ENCODE measurements around the gene CRHBP.
"Not testable (repeated sequence)": the region's sequence is repeated elsewhere in the genome, so short reads cannot be mapped to it uniquely, and the experiment has no call there.

CRHBP gene

DNA sequence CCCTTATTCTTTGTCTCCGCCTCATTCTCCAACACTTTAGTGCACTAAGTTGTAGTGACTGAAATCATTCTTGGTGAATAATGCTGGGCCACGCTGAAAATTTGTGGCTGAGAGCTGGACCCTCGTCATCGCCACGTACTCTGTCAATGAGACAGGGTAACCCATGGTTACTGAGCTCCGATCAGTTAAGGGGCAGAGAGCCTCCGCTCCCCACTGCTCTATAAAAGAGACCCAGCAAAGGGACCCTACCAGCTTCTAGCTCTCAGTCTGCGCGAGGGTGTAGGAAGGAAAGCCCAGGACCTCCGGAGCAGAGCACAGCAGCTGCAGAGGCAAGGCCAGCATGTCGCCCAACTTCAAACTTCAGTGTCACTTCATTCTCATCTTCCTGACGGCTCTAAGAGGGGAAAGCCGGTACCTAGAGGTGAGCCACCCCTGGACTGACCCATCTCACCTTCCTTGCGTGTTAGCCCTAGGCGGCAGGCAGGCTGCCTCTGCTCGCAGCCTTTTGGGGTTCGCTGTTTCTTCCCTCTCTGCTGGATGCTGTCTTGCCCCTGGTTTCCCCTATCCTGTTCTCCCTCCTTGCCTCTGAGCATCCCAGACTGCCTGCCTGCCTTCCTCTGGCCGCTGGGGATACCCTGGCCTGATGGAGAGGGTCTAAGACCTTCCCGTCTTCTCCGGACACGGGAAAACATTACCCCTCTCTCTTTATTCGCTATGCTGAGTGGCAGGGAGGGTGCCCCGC, at the start of gene CRHBP:
CRHBP (plus strand) TSS at position 251 of the 742 bp plus-strand sequence; CDS start at position 341, 90 bp downstream.
- peak; percentile 35 for DNase-seq

DNA sequence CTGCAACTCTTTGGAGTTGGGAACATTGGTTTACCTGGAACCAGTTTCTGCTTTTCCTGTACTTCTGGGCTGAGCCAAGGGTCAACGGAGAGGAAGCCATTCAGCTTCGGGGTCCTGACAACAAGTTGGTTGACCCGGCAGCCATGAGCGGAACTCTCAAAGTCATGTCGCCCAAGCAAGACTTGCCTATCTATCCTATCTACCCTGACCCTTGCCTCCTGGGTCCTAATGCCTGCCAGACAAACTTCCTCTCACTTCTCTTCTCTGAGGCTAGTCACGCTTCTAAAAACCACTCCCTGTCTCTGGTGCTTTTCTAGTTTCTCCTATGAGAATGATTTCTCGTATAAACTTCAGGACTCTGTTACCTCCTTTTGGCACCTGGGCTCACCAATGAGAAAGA, 44.7 kb upstream of the CRHBP start:
- DNase-seq, result no peak

DNA sequence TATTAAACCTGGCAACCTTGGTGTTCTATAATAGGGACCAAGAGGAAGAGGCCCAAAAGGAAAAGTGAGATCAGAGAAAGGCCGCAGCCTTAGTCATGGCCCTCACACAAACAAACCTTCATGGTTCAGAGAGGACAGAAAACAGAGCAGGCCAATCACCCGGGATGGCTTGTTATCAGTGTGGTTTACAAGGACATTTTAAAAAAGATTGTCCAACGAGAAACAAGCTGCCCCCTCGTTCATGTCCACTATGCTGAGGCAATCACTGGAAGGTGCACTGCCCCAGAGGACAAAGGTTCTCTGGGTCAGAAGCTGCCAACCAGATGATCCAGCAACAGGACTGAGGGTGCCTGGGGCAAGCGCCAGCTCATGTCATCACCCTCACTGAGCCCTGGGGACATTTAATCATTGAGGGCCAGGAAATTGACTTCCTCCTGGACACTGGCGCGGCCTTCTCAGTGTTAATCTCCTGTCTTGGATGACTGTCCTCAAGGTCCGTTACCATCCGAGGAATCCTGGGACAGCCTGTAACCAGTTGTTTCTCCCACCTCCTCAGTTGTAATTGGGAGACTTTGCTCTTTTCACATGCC, 42.4 kb upstream of the CRHBP start:
- not testable (repeated sequence) for DNase-seq

DNA sequence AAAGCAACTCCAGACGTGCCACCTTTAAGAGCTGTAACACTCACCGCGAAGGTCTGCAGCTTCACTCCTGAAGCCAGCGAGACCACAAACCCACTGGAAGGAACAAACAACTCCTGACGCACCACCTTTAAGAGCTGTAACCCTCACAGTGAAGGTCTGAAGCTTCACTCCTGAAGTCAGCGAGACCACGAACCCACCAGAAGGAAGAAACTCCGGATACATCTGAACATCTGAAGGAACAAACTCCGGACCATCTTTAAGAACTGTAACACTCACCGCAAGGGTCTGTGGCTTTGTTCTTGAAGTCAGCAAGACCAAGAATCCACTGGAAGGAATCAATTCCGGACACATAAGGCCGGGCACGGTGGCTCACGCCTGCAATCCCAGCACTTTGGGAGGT, 38.2 kb upstream of the CRHBP start:
- DNase-seq, result not testable (repeated sequence)

DNA sequence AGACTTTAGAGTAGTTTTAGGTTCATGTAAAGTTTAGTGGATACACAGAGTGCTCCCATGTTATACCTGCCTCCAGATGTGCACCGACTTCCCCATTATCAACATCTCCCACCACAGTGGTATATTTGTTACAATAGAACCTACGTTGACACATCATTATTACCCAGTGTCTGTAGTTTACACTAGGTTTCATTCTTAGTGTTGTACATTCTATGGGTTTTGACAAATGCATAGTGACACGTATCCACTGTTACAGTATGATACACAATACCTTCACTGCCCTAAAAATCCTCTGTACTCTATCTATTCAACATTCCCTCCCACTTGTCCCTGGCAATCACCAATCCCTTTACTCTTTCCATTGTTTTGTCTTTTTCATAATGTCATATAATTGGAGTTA, 34.3 kb upstream of the CRHBP start:
- DNase-seq, result no peak

DNA sequence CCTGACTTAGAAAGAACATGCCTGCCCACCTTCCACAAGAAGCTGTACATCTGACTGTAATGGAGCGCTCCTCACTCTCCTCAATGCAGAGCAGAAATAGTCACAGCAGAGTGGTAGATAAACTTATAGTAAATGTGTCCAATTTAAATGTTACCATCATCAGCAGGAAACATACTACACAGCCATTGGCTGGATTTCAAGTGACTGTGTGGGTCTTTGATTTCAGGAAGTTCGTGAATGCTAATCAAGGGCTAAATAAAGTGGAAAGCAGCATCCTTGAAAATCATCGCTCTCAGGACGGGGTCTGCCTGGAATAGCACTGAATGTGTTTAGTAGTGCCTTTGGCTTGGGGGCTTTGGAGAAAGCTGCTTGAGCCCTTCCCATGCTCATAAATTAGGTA, 32.4 kb upstream of the CRHBP start:
- no peak for DNase-seq

GRCh38 chr5:76926329-76927105, 26.3 kb upstream of the CRHBP start:
- no peak for DNase-seq

GRCh38 chr5:76927961-76928360, 24.9 kb upstream of the CRHBP start:
- no peak for DNase-seq

DNA sequence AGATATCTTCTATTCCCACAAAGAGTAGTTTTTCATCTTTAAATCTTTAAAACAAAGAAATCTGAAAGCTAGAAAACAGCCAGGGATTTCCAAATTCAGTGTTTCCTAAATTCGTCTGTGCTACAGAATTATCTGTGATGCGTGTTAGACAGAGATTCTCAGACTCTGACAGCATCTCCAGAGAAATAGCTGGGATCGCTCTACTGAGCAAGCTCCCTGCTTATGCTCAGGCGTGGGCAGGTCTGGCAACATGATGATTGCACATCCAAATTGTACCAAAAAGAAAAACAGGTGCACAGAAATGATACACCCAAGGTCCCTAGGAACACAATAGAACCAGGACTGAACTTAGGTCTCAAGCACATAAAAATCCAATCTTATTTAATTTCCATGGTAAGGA, 22.8 kb upstream of the CRHBP start:
- no peak for DNase-seq

DNA sequence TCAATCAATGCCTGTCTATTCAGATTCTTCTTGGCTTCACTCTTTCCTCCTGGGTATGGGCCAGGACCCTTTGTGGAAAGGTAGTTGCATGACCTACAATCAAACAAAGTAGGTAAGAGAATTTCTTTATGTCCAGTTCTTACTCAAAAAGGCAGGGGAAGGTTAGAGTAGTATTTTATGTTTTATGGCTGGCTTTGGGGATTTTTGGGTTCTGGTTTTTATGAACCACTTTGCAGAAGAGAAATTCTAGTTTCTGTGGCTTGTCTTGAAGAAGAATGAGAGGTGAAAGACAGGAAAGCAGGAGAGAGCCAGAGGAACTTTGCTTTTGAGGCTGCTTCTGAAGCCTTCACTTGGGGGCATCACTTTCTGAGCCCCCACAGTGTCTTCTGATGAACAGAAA, 14.7 kb upstream of the CRHBP start:
- DNase-seq, result no peak

- no peak for DNase-seq
Observed at GRCh38 chr5:76941000-76941399, 11.8 kb upstream of the CRHBP start.

DNA sequence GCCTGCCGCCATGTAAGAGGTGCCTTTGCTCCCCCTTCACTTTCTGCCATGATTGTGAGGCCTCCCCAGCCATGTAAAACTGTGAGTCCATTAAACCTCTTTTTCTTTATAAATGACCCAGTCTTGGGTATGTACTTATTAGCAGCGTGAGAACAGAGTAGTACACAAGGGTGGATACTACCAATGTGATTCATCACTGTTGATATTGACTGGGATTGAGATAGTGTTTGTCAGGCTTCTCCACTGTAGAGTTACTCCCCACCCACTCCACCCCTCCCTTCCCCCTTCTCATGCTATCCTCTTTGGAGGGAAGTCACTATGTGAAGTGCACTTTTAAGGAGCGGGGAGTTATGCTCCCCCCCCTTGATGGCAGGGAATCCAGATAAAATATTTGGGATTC, 11.4 kb upstream of the CRHBP start:
- DNase-seq, result peak; percentile 43

- DNase-seq, result peak; percentile 93
Observed at GRCh38 chr5:76942581-76942980, 10.3 kb upstream of the CRHBP start.

DNA sequence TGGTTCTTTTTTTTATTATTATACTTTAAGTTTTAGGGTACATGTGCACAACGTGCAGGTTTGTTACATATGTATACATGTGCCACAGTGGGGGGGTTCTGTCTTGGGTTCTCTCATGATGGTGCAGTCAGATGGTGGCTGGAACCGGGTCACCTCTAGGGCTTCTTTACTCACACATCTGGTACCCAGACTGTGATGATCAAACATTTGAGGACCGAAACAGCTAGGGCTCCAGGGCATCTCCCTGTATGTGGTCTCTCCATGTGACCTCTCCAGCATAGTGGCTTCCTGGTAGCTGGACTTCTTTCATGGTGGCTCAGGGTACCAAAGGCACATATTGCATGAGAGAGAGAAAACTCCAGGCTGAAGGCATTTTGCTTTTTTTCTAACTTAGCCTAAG, 9.8 kb upstream of the CRHBP start:
- peak; percentile 75 for DNase-seq

DNA sequence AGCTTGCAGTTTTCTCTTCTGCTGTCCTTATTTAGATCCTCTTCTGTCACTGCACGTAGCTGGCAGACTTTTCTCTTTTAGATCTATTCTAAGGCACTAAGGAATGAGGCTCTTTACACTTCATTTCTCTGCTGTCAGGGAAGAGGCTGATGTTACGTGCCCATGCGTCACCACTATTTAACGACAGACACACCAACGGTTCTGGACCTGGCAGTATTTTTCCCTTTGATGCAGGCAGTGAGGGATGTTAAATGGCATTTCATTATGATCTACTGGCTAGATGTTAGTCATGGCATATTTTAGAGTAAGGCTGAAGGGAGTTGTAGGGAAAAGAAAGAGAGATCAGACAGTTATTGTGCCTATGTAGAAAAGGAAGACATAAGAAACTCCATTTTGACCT, 8.2 kb upstream of the CRHBP start:
- DNase-seq, result no peak

GRCh38 chr5:76945238-76945637, 7.6 kb upstream of the CRHBP start:
- not testable (repeated sequence) for DNase-seq

DNA sequence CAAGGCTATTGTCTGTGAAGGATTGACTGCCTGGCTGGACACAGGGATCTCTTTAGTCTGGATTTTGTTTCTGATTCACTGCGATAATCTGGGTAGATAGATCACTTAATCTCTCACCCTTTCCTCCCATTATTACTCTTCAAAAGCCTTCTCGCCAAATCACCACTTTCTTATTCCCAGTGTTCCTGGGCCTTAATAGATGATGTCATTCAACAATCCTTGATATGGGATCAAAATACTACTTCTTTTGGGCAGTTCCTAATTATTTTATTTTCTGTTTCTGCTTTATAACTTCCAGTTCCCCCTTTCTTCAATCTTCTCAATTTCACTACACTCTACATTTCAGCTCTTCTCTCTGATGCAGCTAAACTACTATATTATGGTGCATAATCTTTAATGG, 6.8 kb upstream of the CRHBP start:
- DNase-seq, result no peak

DNA sequence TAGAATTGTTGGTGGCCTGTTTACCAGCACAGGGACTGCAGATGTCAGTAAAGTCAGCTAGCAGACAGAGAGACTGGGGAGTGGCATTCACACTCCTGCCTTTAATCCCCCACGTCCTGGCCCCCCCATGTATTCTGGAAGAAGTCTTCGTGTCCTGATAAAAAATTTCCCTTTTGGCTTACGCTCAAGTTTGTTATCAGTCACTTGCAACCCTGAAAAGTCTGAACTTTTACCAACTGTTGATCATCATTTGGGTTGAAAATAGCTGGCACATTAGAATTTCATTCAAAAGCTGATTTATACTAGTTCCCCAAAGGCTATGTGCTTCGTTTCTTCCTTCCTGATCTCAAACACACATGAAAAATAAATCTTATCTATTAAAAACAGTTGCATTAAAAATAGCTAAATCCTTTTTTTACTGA, 5.8 kb upstream of the CRHBP start:
- no peak for DNase-seq

- peak; percentile 38 for DNase-seq
Observed at GRCh38 chr5:76953551-76954382, 922 bp downstream of the CRHBP start.

DNA sequence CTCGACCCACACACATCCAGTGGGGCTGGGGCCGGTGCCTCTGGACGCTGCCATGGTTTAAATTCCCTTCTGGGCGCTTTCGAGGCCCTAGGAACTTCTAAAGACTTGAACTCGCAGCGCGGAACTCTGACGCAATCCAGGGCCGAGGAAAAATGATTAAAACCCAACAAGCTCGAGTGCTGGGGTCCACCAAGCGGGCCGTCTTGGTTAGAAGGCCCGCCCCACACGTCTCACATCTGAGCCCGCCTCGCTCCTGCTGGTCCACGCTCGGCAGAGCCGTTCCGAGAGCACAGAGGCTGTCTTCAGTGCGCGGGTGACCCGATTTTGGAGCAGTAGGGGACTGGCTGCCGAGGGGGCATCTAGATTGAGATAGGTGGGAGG, 1.5 kb downstream of the CRHBP start:
- DNase-seq, result peak; percentile 35

GRCh38 chr5:76956033-76956432, 3.2 kb downstream of the CRHBP start:
- no peak for DNase-seq

GRCh38 chr5:76958991-76959767, 6.3 kb downstream of the CRHBP start:
- DNase-seq, result peak; percentile 86

All from EL (cell line).